Lung (tissue), 12 donors: ENCODE data around the gene KRTAP12-3. TPM values are rescaled to one million over a fixed set of nuclear protein-coding genes. Genes with fewer than 3 reads are reported as not detected.

Experiments used
- ATAC-seq: fragments of 200-7000 bp; cut with Tn5 transposase; one replicate; pipeline ENCODE4 v1.9.1; 2020; ENCODE audit warnings: moderate number of reproducible peaks; ENCODE audit not compliant: insufficient read depth, low FRiP score
- DNase-seq, 3 donors: peaks; one replicate each; pipeline ENCODE4 v3.0.0-alpha.2; 2013 to 2017
- H3K27ac ChIP-seq, 2 donors: one replicate each; pipeline ENCODE4 v1.5.1; 2013; ENCODE audit warnings: mild to moderate bottlenecking in 2 of 2, moderate library complexity in 2 of 2, control low read depth in 1 of 2, inconsistent platforms in 1 of 2, low read depth in 1 of 2, low read length in 1 of 2
- H3K27me3 ChIP-seq, 3 donors: one replicate each; pipeline ENCODE4 v1.5.1; 2013; ENCODE audit warnings: low read length in 2 of 3; ENCODE audit not compliant: control insufficient read depth in 3 of 3, insufficient read depth in 3 of 3
- H3K36me3 ChIP-seq, 4 donors: one replicate each; pipeline ENCODE4 v1.5.1; 2013; ENCODE audit warnings: low read length in 4 of 4, mild to moderate bottlenecking in 1 of 4, moderate library complexity in 1 of 4; ENCODE audit not compliant: control insufficient read depth in 4 of 4, insufficient read depth in 4 of 4
- H3K4me1 ChIP-seq, 5 donors: one replicate each; pipeline ENCODE4 v1.5.1; 2013; ENCODE audit warnings: low read length in 5 of 5, mild to moderate bottlenecking in 2 of 5, moderate library complexity in 1 of 5; ENCODE audit not compliant: control insufficient read depth in 5 of 5, insufficient read depth in 5 of 5
- H3K4me3 ChIP-seq: one replicate; pipeline ENCODE4 v1.5.1; 2013; ENCODE audit warnings: mild to moderate bottlenecking, control low read depth, moderate library complexity
- H3K9ac ChIP-seq, 2 donors: one replicate each; pipeline ENCODE4 v1.5.1; 2013; ENCODE audit warnings: low read length in 2 of 2, control low read depth in 1 of 2; ENCODE audit not compliant: insufficient read depth in 1 of 2
- H3K9me3 ChIP-seq, 4 donors: one replicate each; pipeline ENCODE4 v1.5.1; 2013; ENCODE audit warnings: low read length in 3 of 4, mild to moderate bottlenecking in 1 of 4, moderate library complexity in 1 of 4; ENCODE audit not compliant: control insufficient read depth in 4 of 4, insufficient read depth in 3 of 4
- WGBS, 2 donors: extraction: QIAGEN DNeasy Blood & Tissue Kit; methylation state at CpG; one replicate each; pipeline ENCODE4 v1.1.7; 2013; 5-methylcytosine and 5-hydroxymethylcytosine counted together
- polyA plus RNA-seq, 2 donors: library from polyadenylated mRNA; stranded (reverse); fragments of 200-250 nt; gene quantifications; one replicate each; pipeline ENCODE4 v1.2.1, GENCODE V29; 2013
- total RNA-seq, 2 donors: library from RNA; depleted of rRNA in 1 of 2; stranded (reverse); fragments of >200 nt in 1 of 2; gene quantifications; one replicate each; pipeline ENCODE4 v1.2.1, GENCODE V29; 2014 to 2021
- TF ChIP-seq, protein P1 (sequence below): IDR thresholded peaks from 2 replicates; pipeline ENCODE4 v1.5.1; 2012; ENCODE audit warnings: mild to moderate bottlenecking; ENCODE audit errors: control extremely low read depth, extremely low read depth
- donor health status: control.
- donor health status: control.
- donor health status: Bipolar disorder and iron deficiency.
- donor health status: healthy.
- donor health status: DM: yes; HTN: yes; CAD: no.

Gene KRTAP12-3
- total and polyA plus RNA-seq, 4 donors, result not detected

DNA sequence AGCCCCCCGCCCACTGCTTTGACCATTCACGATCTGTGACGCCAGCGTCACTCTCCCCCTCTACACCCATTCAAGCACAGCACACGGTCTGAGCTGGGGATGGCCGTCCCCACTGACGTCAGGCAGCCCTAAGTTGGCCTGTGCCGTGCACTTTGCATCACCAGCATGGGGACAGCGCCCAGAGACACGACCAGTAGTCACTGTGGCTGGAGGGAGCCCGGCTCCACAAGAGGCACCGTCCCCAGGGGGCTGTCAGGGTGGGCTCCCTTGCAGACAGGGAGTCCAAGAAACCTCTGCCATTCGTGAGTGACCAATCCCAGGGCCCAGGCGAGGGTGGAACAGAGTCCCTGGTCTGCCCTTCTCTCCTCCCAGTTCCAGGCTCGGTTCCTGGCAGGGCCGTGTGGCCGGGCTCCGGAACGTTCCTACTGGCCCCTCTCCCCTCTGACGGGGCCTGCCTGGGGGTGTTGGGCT lies 43.5 kb upstream of the KRTAP12-3 start:
- H3K36me3 ChIP-seq, result no peaks in the 10 kb centered on the region
- H3K9ac ChIP-seq, result no peak overlapping the region
- TF ChIP-seq, protein P1, sequence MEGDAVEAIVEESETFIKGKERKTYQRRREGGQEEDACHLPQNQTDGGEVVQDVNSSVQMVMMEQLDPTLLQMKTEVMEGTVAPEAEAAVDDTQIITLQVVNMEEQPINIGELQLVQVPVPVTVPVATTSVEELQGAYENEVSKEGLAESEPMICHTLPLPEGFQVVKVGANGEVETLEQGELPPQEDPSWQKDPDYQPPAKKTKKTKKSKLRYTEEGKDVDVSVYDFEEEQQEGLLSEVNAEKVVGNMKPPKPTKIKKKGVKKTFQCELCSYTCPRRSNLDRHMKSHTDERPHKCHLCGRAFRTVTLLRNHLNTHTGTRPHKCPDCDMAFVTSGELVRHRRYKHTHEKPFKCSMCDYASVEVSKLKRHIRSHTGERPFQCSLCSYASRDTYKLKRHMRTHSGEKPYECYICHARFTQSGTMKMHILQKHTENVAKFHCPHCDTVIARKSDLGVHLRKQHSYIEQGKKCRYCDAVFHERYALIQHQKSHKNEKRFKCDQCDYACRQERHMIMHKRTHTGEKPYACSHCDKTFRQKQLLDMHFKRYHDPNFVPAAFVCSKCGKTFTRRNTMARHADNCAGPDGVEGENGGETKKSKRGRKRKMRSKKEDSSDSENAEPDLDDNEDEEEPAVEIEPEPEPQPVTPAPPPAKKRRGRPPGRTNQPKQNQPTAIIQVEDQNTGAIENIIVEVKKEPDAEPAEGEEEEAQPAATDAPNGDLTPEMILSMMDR, result no peak
- ATAC-seq (no peak), DNase-seq (no peak)
- H3K4me1 ChIP-seq, result no peaks in the 10 kb centered on the region
- peaks cover 0 to 22% (median 2%) of the 10 kb centered on the region in 4 donors for H3K9me3 ChIP-seq
- 84 to 89% methylated on average over 17 to 20 of the region's 20 CpGs for WGBS, 2 donors
- no peaks in the 10 kb centered on the region for H3K27me3 ChIP-seq
- H3K4me3 ChIP-seq, result no peak overlapping the region
- H3K27ac ChIP-seq, result no peak overlapping the region

GRCh38 chr21:44614961-44615391 lies 42.8 kb upstream of the KRTAP12-3 start:
- H3K9ac ChIP-seq, result no peak overlapping the region
- H3K4me3 ChIP-seq, result no peak overlapping the region
- TF ChIP-seq, protein P1, result no peak
- no peak overlapping the region for H3K27ac ChIP-seq
- peaks cover 0 to 22% (median under 1%) of the 10 kb centered on the region in 4 donors for H3K9me3 ChIP-seq
- no peaks in the 10 kb centered on the region for H3K36me3 ChIP-seq
- DNase-seq, result no peak
- ATAC-seq, result no peak
- no peaks in the 10 kb centered on the region for H3K4me1 ChIP-seq
- 90 to 94% methylated on average over 28 of the region's 28 CpGs for WGBS, 2 donors
- H3K27me3 ChIP-seq, result no peaks in the 10 kb centered on the region

GRCh38 chr21:44615466-44615865 lies 42.3 kb upstream of the KRTAP12-3 start:
- TF ChIP-seq, protein P1, result no peak
- Histone ChIP-seq H3K9ac (no peak overlapping the region), H3K4me3 (no peak overlapping the region), H3K27me3 (no peaks in the 10 kb centered on the region), H3K36me3 (no peaks in the 10 kb centered on the region), H3K27ac (no peak overlapping the region), H3K9me3 (peaks cover 0 to 19% (median 0%) of the 10 kb centered on the region in 4 donors), H3K4me1 (no peaks in the 10 kb centered on the region)
- DNase-seq, result no peak
- no peak for ATAC-seq
- WGBS, 2 donors, result 74 to 85% methylated on average over 8 of the region's 8 CpGs
